GM20000 (cell line): ENCODE data around the gene CSNK2A3.

Source experiments
- DNase-seq: peaks from one replicate; pipeline ENCODE4 v3.0.0; 2012; ENCODE audit warnings: low spot score
- TF ChIP-seq, protein P1 (sequence below): IDR thresholded peaks from 2 replicates; pipeline ENCODE4 v1.5.1; 2012; ENCODE audit warnings: mild to moderate bottlenecking, control low read depth; ENCODE audit errors: extremely low read depth, missing control alignments

CSNK2A3 gene

DNA sequence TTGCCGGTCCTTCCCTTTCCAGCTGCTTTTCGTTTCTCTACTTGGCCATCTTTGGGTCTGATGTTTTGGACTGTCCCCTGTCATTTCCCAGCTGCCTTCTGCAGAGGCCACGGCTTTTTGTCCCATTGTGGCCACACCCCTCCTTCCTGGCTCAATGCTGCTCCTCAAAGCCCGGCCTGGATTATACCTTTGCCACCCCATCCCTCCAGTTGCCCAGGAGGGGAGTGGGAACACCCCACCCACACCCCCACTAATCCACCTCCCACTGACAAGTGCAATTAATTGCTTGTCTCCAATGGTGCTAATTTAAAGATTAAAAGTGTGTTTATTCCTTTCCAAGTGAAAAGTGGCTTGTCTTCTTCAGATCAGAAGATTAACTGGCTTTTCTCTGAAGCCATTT is 34.2 kb upstream of the CSNK2A3 start:
- DNase-seq: no peak
- TF ChIP-seq, protein P1, sequence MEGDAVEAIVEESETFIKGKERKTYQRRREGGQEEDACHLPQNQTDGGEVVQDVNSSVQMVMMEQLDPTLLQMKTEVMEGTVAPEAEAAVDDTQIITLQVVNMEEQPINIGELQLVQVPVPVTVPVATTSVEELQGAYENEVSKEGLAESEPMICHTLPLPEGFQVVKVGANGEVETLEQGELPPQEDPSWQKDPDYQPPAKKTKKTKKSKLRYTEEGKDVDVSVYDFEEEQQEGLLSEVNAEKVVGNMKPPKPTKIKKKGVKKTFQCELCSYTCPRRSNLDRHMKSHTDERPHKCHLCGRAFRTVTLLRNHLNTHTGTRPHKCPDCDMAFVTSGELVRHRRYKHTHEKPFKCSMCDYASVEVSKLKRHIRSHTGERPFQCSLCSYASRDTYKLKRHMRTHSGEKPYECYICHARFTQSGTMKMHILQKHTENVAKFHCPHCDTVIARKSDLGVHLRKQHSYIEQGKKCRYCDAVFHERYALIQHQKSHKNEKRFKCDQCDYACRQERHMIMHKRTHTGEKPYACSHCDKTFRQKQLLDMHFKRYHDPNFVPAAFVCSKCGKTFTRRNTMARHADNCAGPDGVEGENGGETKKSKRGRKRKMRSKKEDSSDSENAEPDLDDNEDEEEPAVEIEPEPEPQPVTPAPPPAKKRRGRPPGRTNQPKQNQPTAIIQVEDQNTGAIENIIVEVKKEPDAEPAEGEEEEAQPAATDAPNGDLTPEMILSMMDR: no peak

DNA sequence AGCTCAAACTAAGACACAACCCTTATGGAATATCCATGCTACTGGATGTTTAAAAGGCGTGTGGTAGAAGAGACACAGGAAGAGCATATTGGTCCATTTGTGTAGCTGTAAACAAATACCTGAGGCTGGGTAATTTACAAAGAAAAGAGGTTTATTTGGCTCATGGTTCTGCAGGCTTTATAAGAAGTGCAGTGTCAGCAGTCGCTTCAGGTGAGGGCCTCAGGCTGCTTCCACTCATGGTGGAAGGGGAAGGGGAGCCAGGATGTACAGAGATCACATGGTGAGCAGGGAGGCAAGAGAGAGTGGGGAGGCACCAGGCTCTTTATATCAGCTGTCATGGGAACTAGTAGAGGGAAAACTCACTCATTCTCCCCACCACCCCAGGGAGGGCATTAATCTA is 31.8 kb upstream of the CSNK2A3 start:
- no peak for DNase-seq
- TF ChIP-seq, protein P1: no peak

DNA sequence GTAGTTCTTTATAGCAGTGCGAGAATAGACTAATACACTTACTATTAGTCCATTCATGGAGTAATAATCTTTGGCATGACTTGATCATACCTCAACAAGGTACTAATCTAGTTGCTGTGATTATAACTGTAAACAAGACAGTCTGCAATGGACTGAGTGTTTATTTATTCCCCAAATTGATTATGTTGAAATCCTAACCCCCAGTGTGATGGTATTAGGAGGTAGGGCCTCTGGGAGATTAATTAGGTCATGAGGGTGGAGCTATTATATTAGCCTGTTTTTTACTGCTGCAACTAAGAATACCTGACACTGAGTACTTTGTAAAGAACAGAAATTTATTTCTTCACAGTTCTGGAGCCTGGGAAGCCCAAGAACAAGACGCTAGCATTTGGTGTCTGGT is 30.9 kb upstream of the CSNK2A3 start:
- DNase-seq: no peak
- TF ChIP-seq, protein P1: no peak

DNA sequence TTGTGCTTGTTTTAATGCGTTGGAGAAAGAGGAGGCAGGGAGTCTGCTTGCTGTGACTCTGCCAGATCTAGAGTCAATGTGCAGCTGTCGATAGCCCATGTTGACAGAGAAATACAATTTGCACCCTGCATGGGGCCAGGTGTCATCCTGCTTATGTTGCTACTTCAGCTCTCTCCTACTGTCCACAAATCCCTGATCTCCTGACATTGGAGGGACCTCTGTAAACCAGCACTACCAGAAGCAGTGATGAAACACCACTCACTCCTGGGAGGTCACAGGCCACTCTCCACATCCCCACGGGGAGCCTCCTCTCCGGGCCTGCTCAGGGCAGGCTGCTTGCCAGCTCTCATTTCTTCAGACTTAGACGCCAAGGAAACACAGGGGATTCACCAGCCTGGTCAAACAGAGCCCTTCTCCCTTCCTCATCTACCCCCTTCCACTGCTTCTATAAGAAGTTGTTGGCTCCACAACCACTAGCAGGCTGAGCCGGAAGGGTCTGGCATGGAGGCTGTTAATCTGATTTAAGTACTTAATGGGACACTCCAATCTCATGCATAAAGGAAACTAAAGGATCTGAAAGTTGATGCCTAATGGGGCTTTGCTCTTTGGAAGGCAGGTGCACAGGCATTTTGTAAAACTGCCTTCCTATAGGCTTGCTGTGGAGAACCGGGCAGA is 29.9 kb upstream of the CSNK2A3 start:
- TF ChIP-seq, protein P1: no peak
- no peak for DNase-seq

DNA sequence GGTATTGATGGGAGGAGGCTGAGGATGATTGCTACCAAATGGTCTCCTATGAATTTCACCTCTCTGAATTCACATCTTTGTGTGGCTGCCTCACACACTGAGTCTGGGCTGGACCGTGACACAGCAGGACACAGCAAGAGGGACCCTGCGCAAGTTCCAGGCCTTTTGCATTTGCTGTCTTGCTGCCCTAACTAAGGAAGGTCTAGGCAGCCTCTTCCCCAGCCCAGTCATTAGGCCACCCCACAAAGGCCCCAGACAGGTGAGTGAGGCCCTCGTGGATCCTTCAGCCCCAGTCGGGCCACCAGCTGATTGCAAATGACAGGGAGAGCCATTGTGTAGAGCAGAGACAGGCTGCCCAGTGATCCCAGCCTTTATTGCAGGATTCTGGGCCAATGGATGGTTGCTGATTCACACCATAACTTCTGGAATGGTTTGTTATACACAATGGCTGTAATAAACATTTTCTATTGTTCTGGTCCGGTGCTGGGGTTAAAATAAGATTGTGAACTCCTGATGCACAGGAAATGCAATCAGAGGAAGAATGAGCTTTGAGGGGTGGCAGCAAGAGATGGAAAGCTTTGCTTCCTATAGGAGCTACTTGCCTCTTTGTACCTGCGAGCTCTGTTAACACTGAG is 28.5 kb upstream of the CSNK2A3 start:
- TF ChIP-seq, protein P1: no peak
- no peak for DNase-seq

DNA sequence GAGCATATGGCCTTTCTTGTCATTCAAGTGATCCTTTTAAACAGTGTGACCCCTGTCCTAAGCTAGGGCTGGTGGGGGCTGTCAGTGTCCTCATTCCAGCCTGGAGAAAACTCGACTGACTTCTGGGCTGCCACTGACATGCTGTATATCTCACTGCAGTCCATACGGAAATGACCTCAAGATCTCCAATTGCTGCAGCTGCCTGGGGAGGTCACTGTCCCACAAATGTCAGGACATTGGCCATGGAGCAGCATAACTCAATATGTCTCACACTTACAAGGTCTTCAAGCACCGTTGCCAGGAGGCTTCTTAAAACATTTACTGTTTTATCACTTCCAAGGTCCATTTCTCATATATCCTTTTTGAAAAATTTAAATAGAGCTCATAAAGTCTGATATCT is 27.8 kb upstream of the CSNK2A3 start:
- DNase-seq: no peak
- TF ChIP-seq, protein P1: no peak

DNA sequence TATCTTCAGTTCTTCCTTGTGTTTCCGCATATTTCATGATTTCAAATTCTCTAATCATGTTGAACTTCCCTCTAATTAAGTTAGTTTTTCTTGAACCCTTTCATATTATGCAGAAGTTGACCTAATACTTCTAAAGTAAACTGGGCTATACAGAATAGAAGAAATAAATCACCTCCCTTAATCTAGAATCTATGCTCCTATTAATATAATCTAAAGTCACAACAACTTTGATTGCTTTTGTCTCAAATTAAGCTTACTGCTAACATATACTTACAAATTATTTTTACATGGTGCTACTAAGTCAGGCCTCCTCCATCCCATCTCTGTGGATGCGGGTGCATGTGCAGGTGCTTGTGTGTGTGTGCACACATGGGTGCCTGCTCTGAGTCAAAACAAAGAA is 27.3 kb upstream of the CSNK2A3 start:
- TF ChIP-seq, protein P1: no peak
- no peak for DNase-seq
